Measurements from ENCODE around the gene FBXL15. TPM values are rescaled to one million over a fixed set of nuclear protein-coding genes. Genes with fewer than 3 reads are reported as not detected.

The FBXL15 gene
- total RNA-seq, 1 donor from 2014 or later, result 23.4 TPM

DNA sequence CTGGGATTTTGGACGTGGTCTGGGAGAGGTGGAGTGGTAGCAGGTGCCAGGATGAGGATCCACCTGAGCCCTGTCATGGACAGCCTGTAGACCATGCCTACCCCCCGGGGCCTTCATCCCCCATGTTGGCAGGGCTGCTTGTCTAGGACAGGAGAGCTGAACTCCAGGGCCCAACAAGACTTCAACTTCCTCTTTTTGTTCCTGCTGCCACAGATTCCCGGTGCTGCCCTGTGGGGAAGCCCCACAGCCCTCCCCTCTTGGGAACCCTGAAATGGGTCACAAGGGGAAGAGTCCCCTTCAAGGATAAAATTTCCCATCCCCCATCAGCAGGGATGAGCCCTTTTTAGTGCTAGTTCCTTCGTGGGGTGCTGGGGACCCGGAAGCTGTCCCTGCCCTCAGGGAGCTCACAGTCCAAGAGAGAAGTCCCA, 13.0 kb downstream of the FBXL15 start:
- Mint-ChIP-seq H3K27me3 (ENCODE audit: unreplicated experiment) (peaks cover 15% of the 10 kb centered on the region), H3K4me3 (ENCODE audit: unreplicated experiment) (no peak overlapping the region), H3K4me1 (ENCODE audit: low read depth, unreplicated experiment) (peaks cover 8% of the 10 kb centered on the region), H3K36me3 (ENCODE audit: unreplicated experiment) (no peaks in the 10 kb centered on the region), H3K9me3 (ENCODE audit: unreplicated experiment) (peaks cover 7% of the 10 kb centered on the region), H3K27ac (ENCODE audit: unreplicated experiment) (no peak overlapping the region)
- DNase-seq, result no peak
- TF ChIP-seq, protein P1, sequence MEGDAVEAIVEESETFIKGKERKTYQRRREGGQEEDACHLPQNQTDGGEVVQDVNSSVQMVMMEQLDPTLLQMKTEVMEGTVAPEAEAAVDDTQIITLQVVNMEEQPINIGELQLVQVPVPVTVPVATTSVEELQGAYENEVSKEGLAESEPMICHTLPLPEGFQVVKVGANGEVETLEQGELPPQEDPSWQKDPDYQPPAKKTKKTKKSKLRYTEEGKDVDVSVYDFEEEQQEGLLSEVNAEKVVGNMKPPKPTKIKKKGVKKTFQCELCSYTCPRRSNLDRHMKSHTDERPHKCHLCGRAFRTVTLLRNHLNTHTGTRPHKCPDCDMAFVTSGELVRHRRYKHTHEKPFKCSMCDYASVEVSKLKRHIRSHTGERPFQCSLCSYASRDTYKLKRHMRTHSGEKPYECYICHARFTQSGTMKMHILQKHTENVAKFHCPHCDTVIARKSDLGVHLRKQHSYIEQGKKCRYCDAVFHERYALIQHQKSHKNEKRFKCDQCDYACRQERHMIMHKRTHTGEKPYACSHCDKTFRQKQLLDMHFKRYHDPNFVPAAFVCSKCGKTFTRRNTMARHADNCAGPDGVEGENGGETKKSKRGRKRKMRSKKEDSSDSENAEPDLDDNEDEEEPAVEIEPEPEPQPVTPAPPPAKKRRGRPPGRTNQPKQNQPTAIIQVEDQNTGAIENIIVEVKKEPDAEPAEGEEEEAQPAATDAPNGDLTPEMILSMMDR (IDR thresholded peaks at IDR 0.05; ENCODE audit: partially characterized antibody, unreplicated experiment), result no peak

DNA sequence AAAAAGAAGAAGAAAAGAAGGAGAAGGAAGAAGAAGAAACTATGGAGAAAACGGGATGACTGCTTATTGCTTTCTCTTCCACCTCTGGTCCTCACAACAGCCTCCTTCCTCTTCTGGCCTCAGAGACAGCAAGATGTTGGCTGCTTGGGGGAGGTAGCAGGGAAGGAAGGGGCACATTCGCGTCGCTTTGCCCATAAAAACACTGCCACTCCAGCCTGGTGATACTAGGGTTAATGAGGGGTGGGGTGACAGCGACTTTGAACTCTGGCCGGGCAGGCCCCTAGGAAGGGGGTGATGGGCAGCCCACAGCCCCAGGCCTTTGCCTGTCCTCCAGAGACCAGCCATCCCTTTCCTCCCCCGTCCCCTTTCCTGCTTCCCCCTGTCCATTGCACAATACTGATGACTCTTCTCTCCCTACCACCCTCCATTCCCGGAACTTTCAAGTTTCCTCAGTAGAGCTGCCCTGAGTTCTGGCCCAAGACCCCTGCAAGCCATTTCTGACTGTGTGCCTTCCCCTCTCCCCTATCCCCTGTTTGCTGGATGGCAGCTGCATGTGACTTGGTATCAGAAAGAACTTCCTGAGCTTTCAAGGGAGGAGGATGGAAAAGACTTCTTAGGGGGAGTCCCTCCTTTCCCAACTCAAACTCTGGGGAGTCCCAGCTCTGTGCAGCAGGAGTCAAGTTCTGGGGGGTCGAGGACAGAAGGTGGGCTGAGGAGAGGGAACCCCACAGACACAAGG, 13.9 kb downstream of the FBXL15 start:
- H3K36me3 Mint-ChIP-seq (ENCODE audit: unreplicated experiment), result no peaks in the 10 kb centered on the region
- H3K4me1 Mint-ChIP-seq (ENCODE audit: low read depth, unreplicated experiment), result peaks cover 8% of the 10 kb centered on the region
- TF ChIP-seq, protein P1 (IDR thresholded peaks at IDR 0.05; ENCODE audit: partially characterized antibody, unreplicated experiment), result no peak
- no peak overlapping the region for H3K27ac Mint-ChIP-seq (ENCODE audit: unreplicated experiment)
- DNase-seq, result no peak
- peaks cover 15% of the 10 kb centered on the region for H3K27me3 Mint-ChIP-seq (ENCODE audit: unreplicated experiment)
- H3K9me3 Mint-ChIP-seq (ENCODE audit: unreplicated experiment), result peaks cover 7% of the 10 kb centered on the region
- H3K4me3 Mint-ChIP-seq (ENCODE audit: unreplicated experiment), result peak overlapping the region; percentile 15

DNA sequence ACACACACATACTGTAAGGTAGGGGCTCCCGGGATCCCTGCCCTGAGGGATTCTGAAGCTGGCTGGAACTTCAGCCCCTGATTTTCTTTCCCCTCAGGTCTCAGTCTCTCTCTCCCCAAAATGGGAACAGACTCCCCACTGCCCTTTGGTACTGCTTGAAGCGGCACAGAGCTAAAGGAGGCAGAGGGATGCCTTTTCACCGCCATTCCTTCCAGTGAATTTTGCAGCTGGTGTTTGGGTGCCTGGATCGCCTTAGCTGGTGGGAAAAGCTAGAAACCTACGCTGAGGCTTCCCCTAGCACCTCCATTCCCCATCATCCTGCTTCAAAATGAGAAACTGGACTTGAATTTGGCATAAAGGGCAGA, 14.5 kb downstream of the FBXL15 start:
- no peak overlapping the region for H3K4me3 Mint-ChIP-seq (ENCODE audit: unreplicated experiment)
- peaks cover 8% of the 10 kb centered on the region for H3K4me1 Mint-ChIP-seq (ENCODE audit: low read depth, unreplicated experiment)
- H3K27ac Mint-ChIP-seq (ENCODE audit: unreplicated experiment), result no peak overlapping the region
- TF ChIP-seq, protein P1 (IDR thresholded peaks at IDR 0.05; ENCODE audit: partially characterized antibody, unreplicated experiment), result no peak
- H3K27me3 Mint-ChIP-seq (ENCODE audit: unreplicated experiment), result peaks cover 15% of the 10 kb centered on the region
- H3K36me3 Mint-ChIP-seq (ENCODE audit: unreplicated experiment), result no peaks in the 10 kb centered on the region
- no peak for DNase-seq
- peaks cover 7% of the 10 kb centered on the region for H3K9me3 Mint-ChIP-seq (ENCODE audit: unreplicated experiment)

DNA sequence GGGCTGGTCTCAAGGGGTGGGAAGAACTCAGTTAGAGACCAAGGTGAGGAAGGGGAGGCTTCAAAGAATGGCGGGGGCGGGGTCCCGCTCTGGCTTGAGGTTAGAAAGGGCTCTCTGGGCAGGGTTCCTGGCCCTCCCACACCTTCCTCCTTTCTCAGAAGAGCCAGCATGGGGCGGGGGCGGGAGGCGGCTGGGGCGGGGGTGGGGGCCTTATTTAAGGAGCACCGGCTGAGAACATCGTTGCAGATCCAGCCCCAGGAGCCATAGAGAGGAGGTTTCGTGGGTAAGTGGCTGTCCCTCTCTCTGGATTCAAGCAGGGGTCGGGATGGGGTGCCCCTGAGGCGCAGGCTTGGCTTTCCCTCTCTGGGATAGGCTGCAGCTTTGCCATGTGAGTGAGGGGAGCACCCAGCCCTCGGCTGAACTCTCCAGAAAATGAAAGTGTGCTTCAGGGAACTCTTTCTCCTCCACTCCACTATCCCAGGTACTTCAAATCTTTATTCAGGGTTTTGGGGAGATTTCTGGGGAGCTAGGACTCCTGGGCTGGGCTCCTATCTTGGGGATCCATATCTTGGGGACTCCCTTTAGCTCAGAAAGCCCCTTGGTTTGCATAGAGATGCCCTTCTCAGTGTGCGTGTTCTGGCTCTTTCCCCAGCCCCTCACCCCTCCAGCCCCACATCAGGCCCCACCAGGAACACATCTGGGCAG, 15.0 kb downstream of the FBXL15 start:
- no peak overlapping the region for H3K4me3 Mint-ChIP-seq (ENCODE audit: unreplicated experiment)
- peaks cover 15% of the 10 kb centered on the region for H3K27me3 Mint-ChIP-seq (ENCODE audit: unreplicated experiment)
- no peaks in the 10 kb centered on the region for H3K36me3 Mint-ChIP-seq (ENCODE audit: unreplicated experiment)
- H3K4me1 Mint-ChIP-seq (ENCODE audit: low read depth, unreplicated experiment), result peaks cover 8% of the 10 kb centered on the region
- peaks cover 7% of the 10 kb centered on the region for H3K9me3 Mint-ChIP-seq (ENCODE audit: unreplicated experiment)
- DNase-seq, result no peak
- H3K27ac Mint-ChIP-seq (ENCODE audit: unreplicated experiment), result no peak overlapping the region
- TF ChIP-seq, protein P1 (IDR thresholded peaks at IDR 0.05; ENCODE audit: partially characterized antibody, unreplicated experiment), result no peak

DNA sequence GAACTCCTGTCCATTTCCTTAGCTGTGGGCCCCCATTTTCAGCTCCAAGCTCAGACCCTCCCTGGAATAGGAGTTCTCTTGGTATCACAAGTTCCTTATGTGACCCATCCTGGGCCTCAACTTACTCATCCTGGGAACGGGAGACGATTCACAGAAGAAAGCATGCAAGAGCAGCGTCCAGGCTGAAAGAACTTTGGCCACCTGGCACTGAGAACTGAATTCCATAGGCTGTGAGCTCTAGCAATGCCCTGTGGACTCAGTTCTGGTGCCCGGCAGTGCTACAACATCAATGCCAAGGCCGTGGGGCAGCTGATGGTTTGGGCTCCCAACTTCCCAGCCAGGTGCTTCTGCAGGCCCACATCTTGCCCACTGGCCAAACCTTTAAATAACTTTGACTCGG, 15.7 kb downstream of the FBXL15 start:
- no peaks in the 10 kb centered on the region for H3K36me3 Mint-ChIP-seq (ENCODE audit: unreplicated experiment)
- no peak overlapping the region for H3K4me3 Mint-ChIP-seq (ENCODE audit: unreplicated experiment)
- H3K27ac Mint-ChIP-seq (ENCODE audit: unreplicated experiment), result no peak overlapping the region
- TF ChIP-seq, protein P1 (IDR thresholded peaks at IDR 0.05; ENCODE audit: partially characterized antibody, unreplicated experiment), result no peak
- peaks cover 8% of the 10 kb centered on the region for H3K4me1 Mint-ChIP-seq (ENCODE audit: low read depth, unreplicated experiment)
- peaks cover 7% of the 10 kb centered on the region for H3K9me3 Mint-ChIP-seq (ENCODE audit: unreplicated experiment)
- no peak for DNase-seq
- H3K27me3 Mint-ChIP-seq (ENCODE audit: unreplicated experiment), result peaks cover 15% of the 10 kb centered on the region
